Hypothalamus (tissue), 51 donors: ENCODE measurements around the gene TGIF1.

ENCODE experiments used
- DNase-seq, 51 donors: peaks; one replicate each; lab custom pipeline; 2025; lab: John Stamatoyannopoulos, UW

TGIF1 gene

GRCh38 chr18:3480827-3481573, 31.0 kb downstream of the TGIF1 start:
- no peak for DNase-seq

- DNase-seq = peak in 4 of 51 donors; percentile 2 to 17 (median 10)
Measured at GRCh38 chr18:3481696-3482210, 31.8 kb downstream of the TGIF1 start.

DNA sequence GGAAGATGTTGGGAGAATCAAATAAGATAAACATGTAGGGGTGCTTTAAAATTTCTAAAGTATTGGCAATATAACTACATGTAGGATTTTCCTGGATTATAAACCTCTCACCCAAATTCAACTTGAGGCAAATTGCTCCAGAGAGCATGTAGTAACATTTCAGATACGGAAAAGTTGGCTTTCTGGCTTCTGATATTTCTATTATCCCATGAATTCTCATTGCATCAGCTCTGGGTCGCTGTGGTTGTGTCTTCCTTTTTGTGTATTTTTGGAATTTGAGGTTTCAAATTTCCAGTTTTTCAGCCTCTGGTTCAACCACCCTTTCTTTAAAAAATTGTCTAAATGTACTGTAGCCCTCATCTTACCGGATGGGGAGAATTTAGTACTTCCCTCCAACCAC, 32.3 kb downstream of the TGIF1 start:
- no peak for DNase-seq

DNA sequence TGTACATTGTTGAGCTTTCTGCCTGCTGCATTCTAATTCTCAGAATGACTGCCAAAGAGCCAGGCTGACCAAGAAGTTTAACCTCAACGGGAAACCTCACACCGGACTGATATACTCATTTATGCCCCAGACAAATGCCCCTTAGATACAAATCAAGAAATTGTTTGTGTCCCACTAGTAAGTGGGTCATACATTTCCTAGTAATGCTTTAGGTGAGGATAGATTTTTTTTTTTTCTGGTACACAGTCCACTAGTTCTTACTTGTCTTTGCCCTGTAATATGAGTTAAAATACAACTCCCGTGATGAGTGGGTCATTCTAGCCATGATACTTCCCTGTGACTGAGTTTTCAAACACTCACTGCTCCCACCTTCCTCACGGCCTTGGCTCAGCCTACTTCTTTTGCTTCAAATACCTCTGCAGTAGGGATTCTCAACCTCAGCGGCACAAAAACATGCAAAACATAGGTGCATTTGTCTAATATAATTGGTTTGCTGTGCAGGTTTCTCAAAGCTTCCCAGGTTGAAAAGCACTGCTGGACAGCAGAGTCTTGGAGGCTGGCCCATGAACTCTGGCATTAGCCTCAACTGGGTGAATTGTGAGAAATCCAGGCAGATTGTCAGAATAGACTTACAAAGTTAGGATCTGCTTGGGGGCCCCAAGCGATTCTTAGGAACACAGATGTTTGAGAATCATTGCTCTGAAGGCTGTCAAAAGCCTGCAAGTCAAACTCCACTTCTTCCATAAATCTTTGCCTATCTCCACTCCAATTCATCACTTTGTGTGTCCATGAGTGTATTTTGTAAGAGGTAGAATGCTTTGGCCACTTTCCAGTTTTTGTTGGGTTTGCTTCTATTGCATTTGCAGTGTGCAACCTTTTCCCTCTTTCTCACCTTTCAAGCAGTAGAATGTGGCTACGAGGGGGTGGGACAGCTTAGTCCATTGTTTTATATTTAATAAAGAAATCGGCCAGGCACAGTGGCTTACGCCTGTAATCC, 35.5 kb downstream of the TGIF1 start:
- peak in 1 of 51 donors; percentile 5 for DNase-seq

DNA sequence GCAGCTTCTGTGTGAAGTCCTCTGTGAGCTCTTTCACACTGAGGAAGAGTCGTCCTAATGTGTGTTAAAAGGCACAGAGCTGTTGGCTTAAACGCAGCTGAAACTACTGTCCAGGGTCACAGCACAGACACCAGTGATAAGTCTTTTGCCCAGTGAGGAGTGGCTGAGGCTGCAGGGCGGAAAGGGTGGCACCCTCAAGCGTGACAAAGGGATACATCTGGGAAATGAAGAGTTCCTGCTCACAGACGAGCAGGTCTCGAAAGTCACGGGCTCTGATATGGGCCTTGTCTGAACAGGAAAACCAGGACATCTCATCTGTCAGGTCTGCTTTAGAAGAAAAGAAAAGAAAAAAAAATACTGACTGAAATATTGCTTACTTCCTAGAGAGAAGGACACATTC, 36.5 kb downstream of the TGIF1 start:
- no peak for DNase-seq

GRCh38 chr18:3489462-3489861, 39.5 kb downstream of the TGIF1 start:
- no peak for DNase-seq

- DNase-seq = no peak
Measured at GRCh38 chr18:3491981-3492555, 42.1 kb downstream of the TGIF1 start.

- no peak for DNase-seq
Measured at GRCh38 chr18:3492721-3493120, 42.7 kb downstream of the TGIF1 start.

- DNase-seq = no peak
Measured at GRCh38 chr18:3493501-3494244, 43.7 kb downstream of the TGIF1 start.

- no peak for DNase-seq
Measured at GRCh38 chr18:3494245-3494526, 44.2 kb downstream of the TGIF1 start.

DNA sequence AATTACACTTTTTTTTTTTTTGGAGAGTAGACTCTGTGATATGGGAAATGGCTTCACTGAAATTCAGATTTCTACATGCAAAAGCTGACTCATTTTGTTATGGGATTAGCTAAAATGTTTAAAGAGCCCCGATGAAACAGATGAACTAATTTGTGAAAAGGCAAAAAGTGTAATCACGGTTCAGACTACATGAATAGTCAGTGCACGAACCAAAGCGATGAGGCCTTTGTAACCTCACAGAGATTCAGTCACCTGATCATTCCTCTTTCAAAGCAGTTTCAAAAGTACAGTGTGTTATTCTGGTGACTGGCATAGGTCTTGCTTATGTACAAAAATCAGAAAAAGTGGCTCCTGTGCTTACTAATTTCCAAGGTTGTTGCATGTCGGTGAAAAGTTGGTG, 44.6 kb downstream of the TGIF1 start:
- DNase-seq = no peak

GRCh38 chr18:3495691-3496430, 45.9 kb downstream of the TGIF1 start:
- DNase-seq = no peak

DNA sequence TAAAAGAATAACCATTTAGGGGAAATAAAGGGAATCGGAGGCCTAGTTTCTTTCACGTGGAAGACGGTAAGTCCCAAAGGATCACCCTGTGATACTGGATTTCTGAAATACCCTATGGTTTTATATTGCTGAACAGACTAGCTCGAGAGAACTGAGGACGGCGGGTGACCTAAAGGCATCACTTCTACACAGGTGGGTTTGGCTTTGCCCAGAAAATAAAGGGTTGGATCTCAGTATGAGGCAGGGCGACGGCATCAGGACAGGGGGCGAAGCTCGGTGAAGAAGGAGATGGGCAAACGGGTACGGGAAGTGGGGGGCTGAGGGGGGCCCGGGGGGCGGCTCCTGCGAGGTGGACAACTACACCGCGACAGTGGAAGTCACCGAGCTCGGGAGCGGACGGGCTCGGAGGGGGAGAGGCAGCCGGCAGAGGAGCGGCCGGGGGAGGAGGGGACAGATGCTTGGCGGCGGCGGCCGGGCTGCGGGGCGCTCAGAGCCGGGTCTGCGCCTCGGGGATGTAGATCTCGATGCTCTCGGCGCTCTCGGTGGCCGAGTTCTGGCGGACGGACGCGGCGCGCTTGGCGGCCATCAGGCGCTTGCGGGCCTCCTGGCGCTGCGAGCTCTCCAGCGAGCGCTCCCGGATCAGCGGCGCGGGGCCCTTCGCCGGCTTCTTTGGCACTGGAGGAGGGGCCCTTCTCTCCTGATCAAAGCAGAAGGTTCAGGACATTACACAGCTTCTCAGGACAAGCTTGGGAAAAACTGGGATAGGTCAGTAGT, 48.9 kb downstream of the TGIF1 start:
- peak in 33 of 51 donors; percentile 4 to 56 (median 27) for DNase-seq

DNA sequence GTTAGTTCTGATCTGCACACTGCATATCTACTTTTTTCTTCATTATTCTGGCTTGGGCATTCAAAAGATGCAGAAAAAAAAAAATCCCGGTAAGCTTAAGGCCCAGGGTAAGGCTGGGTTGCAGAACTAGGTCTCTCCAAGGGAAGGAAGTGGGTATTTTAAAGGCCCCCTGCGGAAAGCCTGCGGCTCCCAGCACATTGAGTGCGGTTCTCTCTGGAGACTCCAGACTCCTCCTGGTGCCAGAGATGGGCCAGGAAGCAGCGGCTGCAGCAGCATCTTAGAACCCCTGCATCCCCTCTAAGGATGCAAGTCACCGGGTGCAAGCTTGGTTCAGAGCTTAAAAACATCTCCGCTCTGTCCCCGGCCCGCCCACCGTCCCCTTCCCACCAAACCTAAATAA, 49.5 kb downstream of the TGIF1 start:
- peak in 1 of 51 donors; percentile 2 for DNase-seq

GRCh38 chr18:3500016-3500415, 50.0 kb downstream of the TGIF1 start:
- no peak for DNase-seq

- no peak for DNase-seq
Measured at GRCh38 chr18:3502650-3503049, 52.7 kb downstream of the TGIF1 start.

DNA sequence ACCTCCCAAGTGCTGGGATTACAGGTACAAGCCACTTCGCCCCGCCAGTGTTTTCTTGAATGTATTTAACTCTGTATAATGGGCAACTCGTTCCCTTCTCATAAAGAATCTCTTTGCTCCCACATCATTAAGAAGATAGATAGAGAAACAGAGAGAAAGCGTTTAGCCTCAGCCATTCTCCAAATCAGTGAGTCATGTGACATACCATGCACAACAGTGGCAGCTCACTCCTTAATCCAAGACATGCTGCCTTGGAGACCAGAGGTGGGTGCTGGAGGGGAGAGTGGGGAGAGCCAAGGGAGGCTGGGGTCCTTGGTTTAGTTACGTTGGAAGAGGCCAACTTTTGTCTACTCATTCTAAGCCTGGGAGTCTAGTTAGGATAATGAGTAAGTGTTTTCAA, 54.7 kb downstream of the TGIF1 start:
- DNase-seq = no peak

DNA sequence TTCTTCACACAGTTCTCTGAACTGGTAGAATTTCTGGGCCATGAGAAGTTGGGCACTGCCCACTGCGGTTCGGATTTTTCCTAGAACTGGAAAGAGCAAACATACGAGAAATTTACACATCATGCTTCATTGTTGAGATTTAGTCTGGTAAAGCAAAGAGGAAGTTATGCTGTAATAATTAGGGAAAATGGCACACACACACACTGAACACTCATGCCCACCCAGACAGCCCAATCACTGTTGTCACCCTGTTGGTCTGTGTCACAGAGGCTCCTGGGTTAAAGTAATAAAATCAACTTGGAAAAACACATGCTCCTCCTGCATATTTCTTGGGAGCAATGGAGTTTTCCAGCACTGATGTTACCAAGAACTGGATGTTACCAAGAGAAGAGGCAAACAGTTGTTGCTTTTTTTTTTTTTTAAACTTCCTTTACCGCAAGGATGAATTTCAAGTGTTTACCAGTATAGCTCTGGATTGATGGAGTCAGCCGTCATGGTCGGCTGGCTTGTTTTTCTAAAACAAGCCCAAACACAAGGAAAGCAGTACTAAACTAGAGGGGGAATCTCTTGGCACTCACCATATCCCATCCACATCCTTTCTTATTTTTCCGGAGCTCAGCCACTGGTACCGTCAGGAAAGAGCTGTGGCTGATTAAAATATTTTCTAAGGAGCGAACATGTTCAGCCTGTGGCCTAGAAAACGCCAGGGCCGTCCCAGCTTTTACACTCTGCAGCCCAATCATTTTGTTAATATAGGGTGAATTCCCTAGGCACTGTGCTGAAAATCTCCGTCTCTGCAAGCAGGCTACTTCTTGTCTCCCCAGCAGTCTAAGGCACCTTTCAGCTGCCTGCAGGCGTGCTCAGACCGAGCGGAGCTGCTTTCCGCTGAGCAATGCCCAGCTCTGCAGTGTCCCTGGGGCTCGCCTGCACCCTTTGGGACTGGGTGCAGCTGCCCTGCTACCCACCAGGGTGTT, 58.9 kb downstream of the TGIF1 start:
- peak in 4 of 51 donors; percentile 5 to 20 (median 11) for DNase-seq
